ENCODE measurements around the gene ANTKMT. TPM values are rescaled to one million over a fixed set of nuclear protein-coding genes. Genes with fewer than 3 reads are reported as not detected.

ANTKMT gene, protein sequence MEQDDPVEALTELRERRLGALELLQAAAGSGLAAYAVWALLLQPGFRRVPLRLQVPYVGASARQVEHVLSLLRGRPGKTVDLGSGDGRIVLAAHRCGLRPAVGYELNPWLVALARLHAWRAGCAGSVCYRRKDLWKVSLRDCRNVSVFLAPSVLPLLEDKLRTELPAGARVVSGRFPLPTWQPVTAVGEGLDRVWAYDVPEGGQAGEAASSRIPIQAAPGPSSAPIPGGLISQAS
- 34.0 and 42.0 TPM in 2 replicates for total RNA-seq

DNA sequence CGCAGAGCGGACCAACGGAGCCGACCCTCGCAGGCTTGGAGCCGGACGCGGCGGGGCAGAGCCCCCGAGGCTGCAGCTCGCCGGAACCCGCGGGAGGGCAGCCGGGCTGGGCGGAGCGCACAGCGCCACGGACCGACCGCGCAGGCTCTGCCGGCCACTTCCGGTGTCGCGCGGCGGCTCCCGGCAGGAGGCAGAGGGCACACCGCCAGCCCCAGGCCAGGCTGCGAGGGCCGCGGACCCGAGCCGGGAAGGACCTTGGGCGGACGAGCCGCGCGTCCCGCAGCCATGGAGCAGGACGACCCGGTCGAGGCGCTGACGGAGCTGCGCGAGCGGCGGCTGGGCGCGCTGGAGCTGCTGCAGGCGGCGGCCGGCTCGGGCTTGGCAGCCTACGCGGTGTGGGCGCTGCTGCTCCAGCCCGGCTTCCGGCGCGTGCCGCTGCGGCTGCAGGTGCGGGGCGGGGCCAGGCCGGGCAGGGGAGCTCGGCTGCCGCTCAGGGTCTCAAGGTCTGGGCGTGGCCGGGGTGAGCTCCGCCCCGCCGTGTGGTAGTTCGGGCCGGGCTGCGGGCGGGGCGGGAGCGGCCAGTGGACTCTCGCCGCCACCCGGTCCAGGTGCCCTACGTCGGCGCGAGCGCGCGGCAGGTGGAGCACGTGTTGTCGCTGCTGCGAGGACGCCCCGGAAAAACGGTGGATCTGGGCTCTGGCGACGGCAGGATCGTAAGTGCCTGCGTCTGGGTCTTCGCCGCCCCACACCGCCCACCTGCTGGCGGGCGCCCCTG, at the start of gene ANTKMT:
Gene ANTKMT, plus strand, starts transcription at position 157 of the 775 bp plus-strand sequence. Its CDS starts 129 bp downstream, at position 286.

DNA sequence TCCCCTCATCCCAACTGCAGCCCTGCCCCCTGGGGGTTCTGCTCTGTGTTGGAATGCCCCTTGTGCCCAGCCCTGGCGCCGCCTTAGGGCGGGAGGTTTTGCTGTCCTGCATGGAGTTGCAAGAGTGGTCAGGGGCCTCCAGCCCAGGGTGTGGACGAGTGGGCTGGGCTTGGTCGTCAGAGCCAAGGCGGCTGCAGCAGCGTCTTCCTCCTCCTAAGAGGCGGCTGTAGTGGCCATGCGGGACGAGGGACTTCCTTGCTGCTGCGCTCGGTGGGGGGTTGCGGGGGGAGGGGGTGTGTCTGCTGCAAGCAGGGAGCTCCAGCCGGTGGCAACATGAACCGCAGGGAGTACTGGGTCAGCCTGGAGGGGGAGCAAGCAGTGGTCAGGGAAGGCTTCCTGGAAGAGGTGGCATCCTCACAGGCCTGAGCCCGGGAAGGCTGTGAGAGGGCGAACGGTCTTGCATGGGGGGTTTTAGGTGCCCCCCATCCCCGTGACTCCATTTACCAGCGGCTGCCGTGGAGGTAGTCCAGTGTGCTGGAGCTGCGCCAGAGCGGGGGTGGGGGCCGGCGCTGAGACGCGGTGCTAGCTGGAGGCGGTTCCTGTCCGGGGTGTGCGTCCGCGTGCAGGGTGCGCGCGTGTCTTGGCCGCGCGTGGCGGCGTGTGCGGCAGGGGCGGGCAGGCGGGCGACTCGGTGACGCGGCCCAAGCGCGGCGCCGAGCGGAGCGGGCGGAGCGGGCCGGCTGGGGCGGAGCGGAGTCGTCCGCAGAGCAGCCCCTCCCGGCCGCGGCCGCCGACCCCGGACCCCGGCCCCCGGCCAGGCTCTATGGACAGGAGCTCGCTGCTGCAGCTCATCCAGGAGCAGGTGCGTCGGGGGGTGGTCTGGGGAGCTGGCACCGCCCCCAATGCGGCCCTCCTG, 45.7 kb upstream of the ANTKMT start, which contains the start of gene RHBDL1:
Gene RHBDL1, plus strand, starts transcription at position 704 of the 916 bp plus-strand sequence. Its CDS starts 120 bp downstream, at position 824.

DNA sequence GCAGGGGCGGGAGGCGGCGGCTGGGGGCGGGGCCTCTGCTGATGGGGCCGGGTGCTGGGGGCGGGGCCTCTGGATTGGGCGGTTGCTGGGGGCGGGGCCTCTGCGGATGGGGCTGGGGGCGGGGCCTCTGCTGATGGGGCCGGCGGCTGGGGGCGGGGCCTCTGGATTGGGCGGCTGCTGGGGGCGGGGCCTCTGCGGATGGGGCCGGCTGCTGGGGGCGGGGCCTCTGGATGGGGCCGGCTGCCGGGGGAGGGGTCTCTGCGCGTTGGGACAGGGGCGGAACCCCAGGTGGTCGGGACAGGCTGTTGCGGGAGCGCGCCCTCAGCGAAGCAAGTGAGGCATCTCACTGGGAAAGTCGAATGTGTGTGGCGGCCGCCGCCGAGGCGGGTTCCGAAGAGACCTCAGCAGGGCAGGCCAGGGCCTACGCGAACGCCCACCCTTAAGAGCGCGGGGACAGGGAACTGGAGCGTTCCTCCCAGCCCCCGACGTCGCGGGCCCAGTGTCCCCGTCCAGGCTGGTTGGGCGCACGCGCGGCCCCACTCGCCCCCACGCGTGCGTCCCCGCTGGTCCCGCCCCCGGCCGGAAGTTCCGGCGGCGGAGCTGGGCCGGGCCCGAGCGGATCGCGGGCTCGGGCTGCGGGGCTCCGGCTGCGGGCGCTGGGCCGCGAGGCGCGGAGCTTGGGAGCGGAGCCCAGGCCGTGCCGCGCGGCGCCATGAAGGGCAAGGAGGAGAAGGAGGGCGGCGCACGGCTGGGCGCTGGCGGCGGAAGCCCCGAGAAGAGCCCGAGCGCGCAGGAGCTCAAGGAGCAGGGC, 40.9 kb upstream of the ANTKMT start, which contains the start of gene STUB1:
Gene STUB1, plus strand, starts transcription at position 597 of the 811 bp plus-strand sequence. Its CDS starts 116 bp downstream, at position 713.

DNA sequence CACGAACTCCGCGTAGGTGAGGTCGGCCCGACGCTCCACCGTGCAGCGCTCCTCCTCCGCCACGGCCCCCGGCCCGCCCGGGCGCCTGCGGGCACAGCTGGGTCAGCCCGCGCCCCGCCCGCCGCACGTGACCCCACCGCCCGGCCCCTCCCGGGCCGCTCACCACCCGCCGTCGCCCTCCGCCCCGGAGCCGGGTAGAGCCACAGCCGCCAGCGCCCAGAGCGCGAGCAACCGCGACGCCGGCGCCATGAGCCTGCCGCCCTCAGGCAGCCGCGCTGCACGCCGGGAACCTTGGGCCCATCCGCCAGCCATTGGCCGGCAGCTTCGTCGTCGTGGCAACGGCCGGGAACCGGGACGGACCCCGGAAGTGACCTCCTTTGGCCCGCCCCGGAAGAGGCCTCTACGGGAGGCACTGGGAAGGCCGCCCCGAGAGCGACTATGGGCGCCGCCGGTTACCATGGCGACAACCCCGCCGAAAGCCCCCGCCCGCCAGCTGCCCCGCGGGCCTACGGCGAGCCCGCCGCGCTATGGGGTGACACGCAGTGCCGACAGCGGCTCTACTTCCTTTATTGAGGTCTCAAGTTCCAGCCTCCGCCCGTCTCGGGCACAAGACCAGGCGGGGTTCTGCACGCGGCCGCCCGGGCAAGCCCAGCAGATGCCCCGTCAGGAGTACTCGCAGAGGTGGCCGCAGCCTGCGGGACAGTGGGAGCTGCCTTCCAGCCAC, 36.7 kb upstream of the ANTKMT start, which contains the start of gene JMJD8:
Gene JMJD8, minus strand, starts transcription at position 264 of the 724 bp plus-strand sequence. Its CDS starts 15 bp downstream, at position 249.

DNA sequence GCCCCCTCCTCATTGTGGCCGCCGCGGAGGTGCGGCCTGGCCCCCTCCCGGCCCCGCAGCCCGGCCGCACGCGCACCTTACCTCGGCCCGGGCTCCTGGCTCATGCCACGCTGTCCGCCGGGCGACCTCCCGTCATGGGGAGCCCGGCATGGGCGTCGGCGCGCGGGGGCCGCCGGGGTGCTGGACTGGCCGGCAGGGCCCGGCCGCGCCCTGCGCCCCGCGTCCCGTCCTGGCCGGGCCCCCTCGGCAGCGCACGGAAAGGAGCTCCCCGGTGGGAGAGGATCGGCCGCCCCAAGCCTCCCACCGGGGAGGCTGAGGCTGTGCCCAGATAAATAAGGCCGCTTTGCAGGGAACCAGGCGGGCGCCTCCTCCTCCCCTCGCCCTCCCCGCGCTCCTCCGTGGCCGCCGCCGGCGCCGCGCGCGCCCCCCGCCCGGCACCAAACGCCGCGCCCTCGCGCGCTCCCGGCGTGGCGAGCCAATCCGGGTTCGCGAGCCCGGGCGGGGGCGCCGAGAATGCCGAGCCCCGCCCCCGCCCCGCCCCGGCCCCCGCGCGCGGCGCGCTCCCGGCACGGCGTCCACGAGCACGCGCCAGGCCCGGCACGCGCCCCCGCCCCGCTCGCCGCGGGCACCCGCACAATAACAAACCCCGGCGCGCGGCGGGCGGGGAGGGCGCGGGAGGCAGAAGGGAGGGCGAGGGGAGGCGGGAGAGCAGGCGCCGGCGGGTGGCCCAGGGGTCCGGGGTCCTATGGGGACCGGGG, 15.3 kb upstream of the ANTKMT start, which contains the start of gene FBXL16:
Gene FBXL16, minus strand, starts transcription at position 371 of the 758 bp plus-strand sequence. CDS start 8,396 bp downstream, outside the sequence.

DNA sequence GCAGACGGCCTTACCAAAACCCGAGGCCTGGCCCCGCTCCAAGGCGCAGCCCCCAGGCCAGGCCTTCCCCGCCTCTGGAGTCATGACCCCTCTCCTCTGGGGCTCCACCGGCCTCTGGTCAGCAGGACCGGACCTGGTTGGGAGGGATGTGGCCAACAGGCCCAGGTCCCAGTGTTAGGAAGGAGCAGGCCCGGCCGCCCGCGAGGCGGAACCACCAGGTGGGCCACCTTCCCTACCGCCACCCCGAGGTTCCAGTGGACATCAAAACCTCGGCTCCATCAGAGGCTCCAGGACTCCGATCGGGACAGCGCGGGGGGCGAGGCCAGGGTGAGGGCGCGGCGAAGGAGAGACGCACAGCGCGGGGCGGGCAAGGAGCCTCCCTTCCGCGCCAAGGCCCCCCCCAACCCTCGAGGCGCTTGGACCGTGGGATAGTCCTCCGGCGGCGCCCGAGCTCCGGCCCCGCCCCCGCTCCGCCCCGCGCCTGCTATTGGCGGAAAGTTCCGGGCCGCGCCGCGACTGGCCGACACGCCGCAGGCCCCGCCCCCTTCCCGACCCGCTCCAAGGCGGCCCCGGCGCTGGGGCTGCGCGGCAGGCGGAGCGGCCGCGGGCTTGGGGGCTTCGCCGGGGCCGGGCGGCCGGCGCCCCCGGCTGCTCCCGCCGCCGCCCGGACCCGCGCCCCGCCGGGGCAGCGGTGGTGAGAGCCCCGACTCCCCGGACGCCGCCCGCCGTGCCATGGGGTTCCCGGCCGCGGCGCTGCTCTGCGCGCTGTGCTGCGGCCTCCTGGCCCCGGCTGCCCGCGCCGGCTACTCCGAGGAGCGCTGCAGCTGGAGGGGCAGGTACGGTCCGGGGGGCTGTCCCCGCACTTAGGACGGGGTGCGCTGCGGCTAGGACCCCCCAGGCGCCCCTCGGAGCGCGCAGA, 6.1 kb upstream of the ANTKMT start, which contains the start of gene METRN:
Gene METRN, plus strand, starts transcription at position 561 of the 919 bp plus-strand sequence. Its CDS starts 172 bp downstream, at position 733.

DNA sequence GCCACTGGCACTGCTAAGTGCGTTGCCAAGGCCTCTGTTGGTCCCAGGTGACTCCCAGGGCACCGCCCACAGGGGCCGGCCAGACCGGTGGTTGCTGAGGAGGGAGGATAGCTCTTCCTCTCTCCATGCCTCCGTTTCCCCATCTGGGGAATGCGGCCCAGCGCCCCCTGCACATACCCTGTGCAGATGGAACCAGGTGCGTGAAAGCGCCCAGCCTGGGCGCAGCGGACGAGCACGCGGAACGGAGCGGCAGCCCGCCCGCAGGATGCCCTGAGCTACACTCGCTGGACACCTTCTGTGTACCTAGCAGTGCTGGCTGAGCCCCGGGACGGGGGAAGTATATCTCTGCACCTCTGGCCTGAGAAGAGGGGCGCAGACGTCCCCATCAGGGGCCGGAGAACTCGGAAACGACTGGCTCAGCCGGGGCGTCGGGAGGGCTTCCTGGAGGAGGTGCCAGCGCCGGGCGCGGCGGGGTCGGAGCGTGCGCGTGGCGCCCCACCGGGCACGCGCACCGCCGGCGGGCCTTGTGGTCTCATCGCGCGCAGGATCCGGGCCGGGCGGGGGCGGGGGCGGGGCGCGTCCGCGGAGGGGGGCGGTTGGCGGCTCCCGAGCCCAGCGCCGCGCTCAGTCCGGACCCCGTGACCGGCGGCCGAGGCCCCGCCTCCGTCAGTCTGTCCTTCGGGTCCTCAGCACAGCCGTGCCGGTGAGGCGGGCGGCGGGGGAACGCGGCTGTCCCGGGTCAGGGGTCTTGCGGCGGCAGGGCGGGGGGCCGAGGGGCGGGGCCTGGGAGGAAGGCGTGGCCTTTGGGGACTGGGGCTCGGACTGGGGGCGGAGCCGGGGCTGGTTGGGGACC, 5.7 kb downstream of the ANTKMT start, which contains the start of the genes CCDC78 and HAGHL:
Gene CCDC78, minus strand, starts transcription at position 6 of the 853 bp plus-strand sequence. CDS start 76 bp downstream, outside the sequence.
Gene HAGHL, plus strand, starts transcription at position 669 of the 853 bp plus-strand sequence. CDS start 404 bp downstream, outside the sequence.

DNA sequence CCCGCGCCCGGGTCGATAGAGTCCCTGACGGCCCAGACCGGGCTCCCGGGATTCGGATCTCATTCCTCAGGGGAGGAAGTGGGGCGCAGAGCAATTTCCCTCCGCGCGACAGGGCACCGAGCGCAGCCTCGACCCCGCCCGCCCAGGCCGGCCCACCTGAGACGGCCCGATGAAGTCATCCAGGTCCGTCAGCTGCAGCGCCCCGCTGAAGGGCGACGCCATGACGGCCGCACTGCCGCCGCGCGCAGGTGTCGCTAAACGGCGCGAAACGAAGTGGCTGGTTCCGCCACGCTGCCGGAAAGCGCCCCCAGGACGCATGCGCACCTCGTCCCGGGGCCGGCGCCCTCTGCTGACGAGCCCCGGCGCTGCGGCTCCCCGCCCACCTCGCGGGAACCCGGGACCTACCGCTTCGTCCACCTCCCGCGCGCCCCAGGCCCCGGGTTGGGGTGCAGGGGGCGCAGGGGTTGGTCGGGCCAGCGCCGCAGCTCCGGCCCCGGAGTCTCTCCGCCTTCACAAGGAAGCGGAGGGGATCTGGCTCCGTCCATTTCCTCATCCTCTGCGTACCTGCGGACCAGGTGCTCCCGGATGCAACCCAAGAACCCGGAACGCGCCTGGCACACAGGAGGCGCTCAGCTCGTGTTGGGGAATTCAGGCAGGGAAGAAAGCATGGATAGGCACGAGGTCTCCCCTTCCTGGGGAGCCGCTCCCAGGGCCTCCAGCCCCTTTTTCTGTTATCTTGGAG, 20.0 kb downstream of the ANTKMT start, which contains the start of gene CIAO3:
Gene CIAO3, minus strand, starts transcription at position 234 of the 742 bp plus-strand sequence. Its CDS starts 12 bp downstream, at position 222.

DNA sequence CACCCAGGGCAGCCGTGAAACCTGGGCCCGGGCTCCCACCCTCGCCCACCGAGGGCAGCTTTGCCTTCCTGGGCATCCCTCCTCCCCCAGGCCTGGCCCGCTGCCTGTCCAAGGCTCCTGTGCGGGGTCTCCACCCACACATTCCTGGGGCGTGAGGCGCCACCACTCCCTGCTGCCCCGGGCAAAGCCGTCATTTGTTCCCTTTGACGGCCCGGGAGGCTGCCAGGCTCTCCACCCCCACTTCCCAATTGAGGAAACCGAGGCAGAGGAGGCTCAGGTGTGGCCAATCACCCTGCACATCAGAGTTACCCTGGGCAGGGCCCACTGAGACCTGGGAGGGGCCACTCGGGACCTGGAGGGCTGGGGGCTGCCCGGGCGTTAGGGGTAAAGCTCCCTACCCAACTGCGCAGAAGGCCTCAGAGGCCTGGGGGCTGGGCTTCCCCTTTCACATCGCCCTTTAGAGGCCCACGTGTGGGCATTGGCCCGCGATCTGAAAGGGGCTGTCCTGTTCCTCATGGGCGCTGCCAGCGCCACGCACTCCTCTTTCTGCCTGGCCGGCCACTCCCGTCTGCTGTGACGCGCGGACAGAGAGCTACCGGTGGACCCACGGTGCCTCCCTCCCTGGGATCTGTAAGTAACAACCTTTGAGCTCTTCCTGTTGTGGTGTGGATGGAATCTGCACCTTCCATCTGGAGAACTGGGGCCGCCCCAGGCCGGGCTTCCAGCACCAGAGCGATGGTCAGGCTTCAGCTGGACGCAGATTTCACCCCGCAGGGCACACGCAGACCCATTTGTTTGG, 39.8 kb downstream of the ANTKMT start, which contains the start of gene MSLN:
Gene MSLN, plus strand, starts transcription at position 190 of the 799 bp plus-strand sequence. CDS start 1,947 bp downstream, outside the sequence.

Other genes starting within 250 kb of the ANTKMT start
- gene CAPN15, start 193.4 kb upstream of the ANTKMT start, total RNA-seq: 48.8 and 50.6 TPM in 2 replicates
- not detected in 2 replicates for gene PRR35, start 160.8 kb upstream of the ANTKMT start, total RNA-seq
- gene NHLRC4, start 154.1 kb upstream of the ANTKMT start, total RNA-seq: under 0.01 TPM in 1 of 2 replicates, not detected in the other
- 24.6 and 27.7 TPM in 2 replicates for gene PIGQ, start 151.2 kb upstream of the ANTKMT start, total RNA-seq
- 15.7 and 19.2 TPM in 2 replicates for gene RAB40C, start 131.1 kb upstream of the ANTKMT start, total RNA-seq
- gene WFIKKN1, start 90.2 kb upstream of the ANTKMT start, total RNA-seq: 0.21 and 0.24 TPM in 2 replicates
- gene METTL26, start 84.8 kb upstream of the ANTKMT start, total RNA-seq: 86.1 and 148 TPM in 2 replicates
- gene MCRIP2, start 79.3 kb upstream of the ANTKMT start, total RNA-seq: 55.4 and 57.3 TPM in 2 replicates
- gene WDR90, start 71.8 kb upstream of the ANTKMT start, total RNA-seq: 8.7 and 10.7 TPM in 2 replicates
- gene RHOT2, start 53.0 kb upstream of the ANTKMT start, total RNA-seq: 46.5 and 56.1 TPM in 2 replicates
- 7.0 and 19.2 TPM in 2 replicates for gene RHBDL1, start 45.5 kb upstream of the ANTKMT start, total RNA-seq
- 145 and 166 TPM in 2 replicates for gene STUB1, start 40.7 kb upstream of the ANTKMT start, total RNA-seq
- 24.8 and 27.5 TPM in 2 replicates for gene JMJD8, start 36.8 kb upstream of the ANTKMT start, total RNA-seq
- 3.1 and 3.8 TPM in 2 replicates for gene WDR24, start 30.7 kb upstream of the ANTKMT start, total RNA-seq
- 0.21 and 0.72 TPM in 2 replicates for gene FBXL16, start 15.3 kb upstream of the ANTKMT start, total RNA-seq
- 191 and 218 TPM in 2 replicates for gene METRN, start 6.0 kb upstream of the ANTKMT start, total RNA-seq
- gene CCDC78, start 5.3 kb downstream of the ANTKMT start, total RNA-seq: 0.85 and 2.2 TPM in 2 replicates
- 28.6 and 44.1 TPM in 2 replicates for gene HAGHL, start 6.0 kb downstream of the ANTKMT start, total RNA-seq
- 37.1 and 46.3 TPM in 2 replicates for gene CIAO3, start 19.9 kb downstream of the ANTKMT start, total RNA-seq
- 9.0 and 15.4 TPM in 2 replicates for gene MSLN, start 39.6 kb downstream of the ANTKMT start, total RNA-seq
- gene RPUSD1, start 67.2 kb downstream of the ANTKMT start, total RNA-seq: 31.3 and 38.1 TPM in 2 replicates
- 2.8 and 8.4 TPM in 2 replicates for gene CHTF18, start 67.5 kb downstream of the ANTKMT start, total RNA-seq
- not detected in 2 replicates for gene GNG13, start 79.6 kb downstream of the ANTKMT start, total RNA-seq
- gene LMF1, start 249.8 kb downstream of the ANTKMT start, total RNA-seq: 5.1 and 10.0 TPM in 2 replicates

Data from tracheal epithelial cell (primary cell).